ENCODE measurements around the gene STXBP1. TPM values are rescaled to one million over a fixed set of nuclear protein-coding genes. Genes with fewer than 3 reads are reported as not detected.

Gene STXBP1
- polyA plus RNA-seq, 3 donors, result 0.27 to 0.59 TPM; not detected in 1

GRCh38 chr9:127588740-127589506 lies 23.2 kb upstream of the STXBP1 start:
- H3K9me3 ChIP-seq (replicated peaks in 1 of 2; ENCODE audit: control insufficient read depth in 1 of 2, insufficient read depth in 1 of 2, low read length in 2 of 2), result no peaks in the 10 kb centered on the region
- peaks cover 4% of the 10 kb centered on the region for H4K20me1 ChIP-seq (ENCODE audit: insufficient read depth, low read length)
- no peak overlapping the region for H3K27ac Mint-ChIP-seq
- no peak for DNase-seq
- peaks cover 34% of the 10 kb centered on the region for H3K4me1 Mint-ChIP-seq
- no peak overlapping the region for H3K4me2 ChIP-seq (replicated peaks; ENCODE audit: extremely low read depth, low read length, poor library complexity, severe bottlenecking)
- H3K36me3 ChIP-seq (replicated peaks in 1 of 2; ENCODE audit: control insufficient read depth in 1 of 2, insufficient read depth in 2 of 2, low read length in 2 of 2), result no peaks in the 10 kb centered on the region
- intact Hi-C loops (cut with micrococcal nuclease), result loop anchor here (5.0 kb wide), 2 partner anchors 62 to 87 kb away; no protein-coding TSS in a partner anchor
- H3K36me3 Mint-ChIP-seq, result peaks cover 9 to 31% of the 10 kb centered on the region in 2 donors
- H3K4me3 ChIP-seq (replicated peaks in 1 of 3; ENCODE audit: low read depth in 2 of 3, low read length in 3 of 3), result no peak overlapping the region
- no peak overlapping the region for H3K27ac ChIP-seq (ENCODE audit: low read depth in 1 of 2, low read length in 2 of 2)
- H2AFZ ChIP-seq (ENCODE audit: insufficient read depth, low read depth, low read length, poor library complexity, severe bottlenecking), result no peak overlapping the region
- no peaks in the 10 kb centered on the region for H3K27me3 ChIP-seq (ENCODE audit: control insufficient read depth in 2 of 2, insufficient read depth in 2 of 2, low read length in 2 of 2)
- peaks cover 0 to 3% (median 0%) of the 10 kb centered on the region in 7 donors for H3K9me3 Mint-ChIP-seq
- H3K9ac ChIP-seq (ENCODE audit: insufficient read depth, low read length, poor library complexity, severe bottlenecking), result no peak overlapping the region
- peaks cover 34% of the 10 kb centered on the region in 2 donors for H3K4me1 ChIP-seq (ENCODE audit: control insufficient read depth in 1 of 2, insufficient read depth in 2 of 2, low read length in 2 of 2)
- TF ChIP-seq CTCF (IDR thresholded peaks at IDR 0.05), result no peak
- WGBS (ENCODE audit: insufficient coverage), result 67% methylated on average over 1 of the region's 5 CpGs
- H3K4me3 Mint-ChIP-seq, result no peak overlapping the region
- H3K27me3 Mint-ChIP-seq (ENCODE audit: low read depth in 3 of 3), result peaks cover 1 to 18% (median 6%) of the 10 kb centered on the region in 3 donors
- H3K79me2 ChIP-seq (ENCODE audit: insufficient read depth, low read length), result peaks cover 5% of the 10 kb centered on the region

GRCh38 chr9:127589955-127590370 lies 22.1 kb upstream of the STXBP1 start:
- Histone ChIP-seq H3K9me3 (replicated peaks in 1 of 2; ENCODE audit: control insufficient read depth in 1 of 2, insufficient read depth in 1 of 2, low read length in 2 of 2) (no peaks in the 10 kb centered on the region), H3K27me3 (ENCODE audit: control insufficient read depth in 2 of 2, insufficient read depth in 2 of 2, low read length in 2 of 2) (no peaks in the 10 kb centered on the region), H3K36me3 (replicated peaks in 1 of 2; ENCODE audit: control insufficient read depth in 1 of 2, insufficient read depth in 2 of 2, low read length in 2 of 2) (no peaks in the 10 kb centered on the region), H3K27ac (ENCODE audit: low read depth in 1 of 2, low read length in 2 of 2) (no peak overlapping the region), H3K4me2 (replicated peaks; ENCODE audit: extremely low read depth, low read length, poor library complexity, severe bottlenecking) (no peak overlapping the region), H3K4me3 (replicated peaks in 1 of 3; ENCODE audit: low read depth in 2 of 3, low read length in 3 of 3) (no peak overlapping the region), H3K79me2 (ENCODE audit: insufficient read depth, low read length) (peaks cover 5% of the 10 kb centered on the region), H3K4me1 (ENCODE audit: control insufficient read depth in 1 of 2, insufficient read depth in 2 of 2, low read length in 2 of 2) (peaks cover 23% of the 10 kb centered on the region in 2 donors), H2AFZ (ENCODE audit: insufficient read depth, low read depth, low read length, poor library complexity, severe bottlenecking) (no peak overlapping the region), H3K9ac (ENCODE audit: insufficient read depth, low read length, poor library complexity, severe bottlenecking) (no peak overlapping the region), H4K20me1 (ENCODE audit: insufficient read depth, low read length) (peaks cover 4% of the 10 kb centered on the region)
- 0% methylated on average over 1 of the region's 8 CpGs for WGBS (ENCODE audit: insufficient coverage)
- peak overlapping the region in 1 of 2 donors; percentile 5 for H3K4me3 Mint-ChIP-seq
- peaks cover 9 to 32% of the 10 kb centered on the region in 2 donors for H3K36me3 Mint-ChIP-seq
- DNase-seq, result peak in 2 of 3 donors; percentile 53 to 54
- peaks cover 0 to 18% (median 6%) of the 10 kb centered on the region in 3 donors for H3K27me3 Mint-ChIP-seq (ENCODE audit: low read depth in 3 of 3)
- peaks cover 0 to 3% (median 0%) of the 10 kb centered on the region in 7 donors for H3K9me3 Mint-ChIP-seq
- intact Hi-C loops (cut with micrococcal nuclease), result loop anchor here (5.0 to 10.0 kb wide), 4 partner anchors 63 to 335 kb away; no protein-coding TSS in a partner anchor
- H3K4me1 Mint-ChIP-seq, result peaks cover 25% of the 10 kb centered on the region
- H3K27ac Mint-ChIP-seq, result peak overlapping the region in 1 of 7 donors; percentile 49
- TF ChIP-seq CTCF (IDR thresholded peaks at IDR 0.05), result peak; percentile 90
